ENCODE results near the gene KRT85. TPM values are rescaled to one million over a fixed set of nuclear protein-coding genes. Genes with fewer than 3 reads are reported as not detected.

The KRT85 gene
- total and polyA plus RNA-seq, 2 donors (not counting 1 experiment from before 2014, with no cell fraction given): not detected

DNA sequence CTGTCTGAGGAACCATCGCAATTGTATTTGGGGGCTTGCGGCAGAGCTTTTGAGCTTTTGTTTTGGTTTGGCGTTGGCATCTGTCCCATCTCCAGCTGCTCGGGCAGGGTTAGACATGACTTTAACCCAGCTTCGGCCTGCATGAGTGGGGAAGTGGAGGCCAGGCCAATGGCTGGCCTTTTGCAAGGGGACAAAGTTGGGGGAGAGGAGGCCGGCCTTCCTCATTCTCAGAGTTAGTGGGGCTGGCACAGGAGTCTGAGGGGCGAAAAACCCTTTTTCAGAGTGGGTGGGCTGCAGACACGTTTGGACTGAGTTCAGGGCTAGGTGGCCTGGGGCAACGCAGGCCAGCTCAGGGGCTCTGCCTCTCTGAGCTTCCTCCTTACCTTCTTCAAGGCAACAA, 33.6 kb upstream of the KRT85 start:
- POLR2A ChIA-PET: no interaction called here

DNA sequence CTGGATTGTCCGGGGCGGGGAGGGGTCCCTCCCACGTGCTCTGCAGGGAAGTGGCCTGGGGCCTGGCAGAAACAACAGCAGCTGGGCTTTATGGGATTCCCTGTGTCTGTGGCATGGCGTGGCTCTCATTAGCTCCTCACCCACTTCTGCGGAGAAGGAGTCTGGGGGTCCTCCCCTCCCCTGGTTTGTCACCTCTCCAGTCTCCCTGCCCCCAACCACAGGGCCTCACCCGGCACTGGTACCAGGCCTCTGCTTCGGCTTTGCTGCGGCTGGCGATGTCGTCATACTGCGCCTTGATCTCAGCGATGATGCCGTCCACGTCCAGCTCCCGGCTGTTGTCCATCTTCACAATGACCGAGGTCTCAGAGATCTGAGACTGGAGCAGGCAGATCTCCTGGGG, 32.5 kb upstream of the KRT85 start:
- no peak for ATAC-seq (ENCODE audit: low read depth)
- intact Hi-C loops (cut with micrococcal nuclease): no loop called here
- CTCF ChIA-PET: no interaction called here

More for the DNA sequence above, 33.6 kb upstream of the KRT85 start:
- Histone ChIP-seq H3K9ac (ENCODE audit: low read length) (no peak overlapping the region), H3K4me3 (ENCODE audit: control extremely low read depth in 1 of 5, extremely low read depth in 1 of 5, insufficient read depth in 1 of 5, low read depth in 2 of 5, low read length in 4 of 5) (no peak overlapping the region), H3K27me3 (replicated peaks in 1 of 4; ENCODE audit: control extremely low read depth in 1 of 4, control insufficient read depth in 3 of 4, insufficient read depth in 4 of 4, low read length in 3 of 4) (peaks cover 0 to 3% (median 0%) of the 10 kb centered on the region in 4 experiments), H3K4me2 (replicated peaks; ENCODE audit: low read depth, low read length, poor library complexity, severe bottlenecking) (no peak overlapping the region), H2AFZ (ENCODE audit: insufficient read depth, low read depth, low read length, poor library complexity, severe bottlenecking) (no peak overlapping the region), H3K9me3 (ENCODE audit: control extremely low read depth in 1 of 3, control insufficient read depth in 2 of 3, insufficient read depth in 1 of 3, low read length in 2 of 3) (no peaks in the 10 kb centered on the region), H4K20me1 (ENCODE audit: control insufficient read depth, insufficient read depth, low read length, poor library complexity, severe bottlenecking) (no peaks in the 10 kb centered on the region), H3K79me2 (ENCODE audit: control insufficient read depth, insufficient read depth, low read length) (no peaks in the 10 kb centered on the region), H3K4me1 (ENCODE audit: control insufficient read depth in 2 of 2, insufficient read depth in 2 of 2, low read length in 2 of 2) (no peaks in the 10 kb centered on the region), H3K36me3 (replicated peaks in 1 of 2; ENCODE audit: control extremely low read depth in 1 of 2, control insufficient read depth in 1 of 2, extremely low read depth in 1 of 2, insufficient read depth in 2 of 2, low read length in 1 of 2) (no peaks in the 10 kb centered on the region), H3K27ac (ENCODE audit: low read length in 2 of 2) (no peak overlapping the region)
- no peak overlapping the region for H3K27ac Mint-ChIP-seq
- 77% methylated on average over 9 of the region's 9 CpGs for WGBS (ENCODE audit: insufficient coverage)
- no peaks in the 10 kb centered on the region for H3K4me1 Mint-ChIP-seq
- H3K27me3 Mint-ChIP-seq: peaks cover 12% of the 10 kb centered on the region
- intact Hi-C loops (cut with micrococcal nuclease): no loop called here
- no peak for DNase-seq
- ATAC-seq (ENCODE audit: low read depth): no peak
- no peaks in the 10 kb centered on the region for H3K9me3 Mint-ChIP-seq (ENCODE audit: insufficient read depth)
- TF ChIP-seq, protein P1, sequence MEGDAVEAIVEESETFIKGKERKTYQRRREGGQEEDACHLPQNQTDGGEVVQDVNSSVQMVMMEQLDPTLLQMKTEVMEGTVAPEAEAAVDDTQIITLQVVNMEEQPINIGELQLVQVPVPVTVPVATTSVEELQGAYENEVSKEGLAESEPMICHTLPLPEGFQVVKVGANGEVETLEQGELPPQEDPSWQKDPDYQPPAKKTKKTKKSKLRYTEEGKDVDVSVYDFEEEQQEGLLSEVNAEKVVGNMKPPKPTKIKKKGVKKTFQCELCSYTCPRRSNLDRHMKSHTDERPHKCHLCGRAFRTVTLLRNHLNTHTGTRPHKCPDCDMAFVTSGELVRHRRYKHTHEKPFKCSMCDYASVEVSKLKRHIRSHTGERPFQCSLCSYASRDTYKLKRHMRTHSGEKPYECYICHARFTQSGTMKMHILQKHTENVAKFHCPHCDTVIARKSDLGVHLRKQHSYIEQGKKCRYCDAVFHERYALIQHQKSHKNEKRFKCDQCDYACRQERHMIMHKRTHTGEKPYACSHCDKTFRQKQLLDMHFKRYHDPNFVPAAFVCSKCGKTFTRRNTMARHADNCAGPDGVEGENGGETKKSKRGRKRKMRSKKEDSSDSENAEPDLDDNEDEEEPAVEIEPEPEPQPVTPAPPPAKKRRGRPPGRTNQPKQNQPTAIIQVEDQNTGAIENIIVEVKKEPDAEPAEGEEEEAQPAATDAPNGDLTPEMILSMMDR (IDR thresholded peaks at IDR 0.05): no peak
- no peak for TF ChIP-seq EZH2 (IDR thresholded peaks at IDR 0.05; ENCODE audit: borderline replicate concordance, insufficient read depth, low read depth, low read length, poor library complexity, severe bottlenecking)
- no peak overlapping the region for H3K4me3 Mint-ChIP-seq
- CTCF ChIA-PET: no interaction called here

More for the DNA sequence above, 32.5 kb upstream of the KRT85 start:
- Histone ChIP-seq H3K9ac (ENCODE audit: low read length) (no peak overlapping the region), H2AFZ (ENCODE audit: insufficient read depth, low read depth, low read length, poor library complexity, severe bottlenecking) (no peak overlapping the region), H3K4me3 (ENCODE audit: control extremely low read depth in 1 of 5, extremely low read depth in 1 of 5, insufficient read depth in 1 of 5, low read depth in 2 of 5, low read length in 4 of 5) (no peak overlapping the region), H3K4me1 (ENCODE audit: control insufficient read depth in 2 of 2, insufficient read depth in 2 of 2, low read length in 2 of 2) (no peaks in the 10 kb centered on the region), H3K27ac (ENCODE audit: low read length in 2 of 2) (no peak overlapping the region), H3K9me3 (ENCODE audit: control extremely low read depth in 1 of 3, control insufficient read depth in 2 of 3, insufficient read depth in 1 of 3, low read length in 2 of 3) (no peaks in the 10 kb centered on the region), H3K79me2 (ENCODE audit: control insufficient read depth, insufficient read depth, low read length) (no peaks in the 10 kb centered on the region), H3K36me3 (replicated peaks in 1 of 2; ENCODE audit: control extremely low read depth in 1 of 2, control insufficient read depth in 1 of 2, extremely low read depth in 1 of 2, insufficient read depth in 2 of 2, low read length in 1 of 2) (no peaks in the 10 kb centered on the region), H4K20me1 (ENCODE audit: control insufficient read depth, insufficient read depth, low read length, poor library complexity, severe bottlenecking) (no peaks in the 10 kb centered on the region), H3K27me3 (replicated peaks in 1 of 4; ENCODE audit: control extremely low read depth in 1 of 4, control insufficient read depth in 3 of 4, insufficient read depth in 4 of 4, low read length in 3 of 4) (peaks cover 0 to 3% (median 0%) of the 10 kb centered on the region in 4 experiments), H3K4me2 (replicated peaks; ENCODE audit: low read depth, low read length, poor library complexity, severe bottlenecking) (no peak overlapping the region)
- Mint-ChIP-seq H3K4me1 (no peaks in the 10 kb centered on the region), H3K9me3 (ENCODE audit: insufficient read depth) (no peaks in the 10 kb centered on the region), H3K27me3 (peaks cover 12% of the 10 kb centered on the region), H3K4me3 (no peak overlapping the region), H3K27ac (no peak overlapping the region)
- WGBS (ENCODE audit: insufficient coverage): 98% methylated on average over 16 of the region's 16 CpGs
- TF ChIP-seq, protein P1 (IDR thresholded peaks at IDR 0.05): no peak
- TF ChIP-seq EZH2 (IDR thresholded peaks at IDR 0.05; ENCODE audit: borderline replicate concordance, insufficient read depth, low read depth, low read length, poor library complexity, severe bottlenecking): no peak
- no peak for DNase-seq
- POLR2A ChIA-PET: no interaction called here

All from B cell (primary cell).